ENCODE data around the gene SLC22A31. TPM values are rescaled to one million over a fixed set of nuclear protein-coding genes. Genes with fewer than 3 reads are reported as not detected.

The SLC22A31 gene
- total RNA-seq, 1 experiment from 2014 or later, result 53.7 TPM

- TF ChIP-seq MAX (IDR thresholded peaks at IDR 0.05) (no peak), CBX3 (IDR thresholded peaks at IDR 0.05; ENCODE audit: low read depth) (no peak), SIN3A (IDR thresholded peaks at IDR 0.05; ENCODE audit: low read depth) (no peak), ATF3 (IDR thresholded peaks at IDR 0.05) (no peak), YY1 (IDR thresholded peaks at IDR 0.05; ENCODE audit: extremely low read depth, insufficient replicate concordance, low read depth, low read length) (no peak)
Measured at GRCh38 chr16:89232107-89232506, 31.8 kb upstream of the SLC22A31 start (continued).

GRCh38 chr16:89230255-89230654, 29.9 kb upstream of the SLC22A31 start:
- no peaks in the 10 kb centered on the region for H3K27me3 ChIP-seq (ENCODE audit: insufficient read depth, low read length)
- no peak overlapping the region for H3K27ac ChIP-seq (ENCODE audit: low read depth, low read length)
- BruUV-seq (replicated peaks), result no TSS peak
- H3K4me1 ChIP-seq (ENCODE audit: control insufficient read depth in 1 of 2, insufficient read depth in 2 of 2, low read length in 2 of 2), result no peaks in the 10 kb centered on the region
- no peak overlapping the region for H3K9ac ChIP-seq (ENCODE audit: low read length)
- POLR2A ChIA-PET, result no interaction called here
- intact Hi-C loops (cut with micrococcal nuclease), result no loop called here
- H3K4me2 ChIP-seq (ENCODE audit: low read length), result no peak overlapping the region
- CTCF ChIA-PET, result interaction anchor here (1.9 kb wide), 1 partner anchor 10 kb away, joined by 4 read pairs; no protein-coding TSS in a partner anchor
- no peaks in the 10 kb centered on the region for H4K20me1 ChIP-seq (ENCODE audit: insufficient read depth)
- peaks cover 0 to 18% of the 10 kb centered on the region in 2 experiments; a peak in 1 of 4 replicates for H3K9me3 ChIP-seq (ENCODE audit: control insufficient read depth in 1 of 2, insufficient read depth in 1 of 2, low read depth in 1 of 2, low read length in 2 of 2)
- H3K4me3 ChIP-seq (replicated peaks in 1 of 2; ENCODE audit: low read depth in 1 of 2, low read length in 2 of 2), result no peak overlapping the region
- no peaks in the 10 kb centered on the region; the same call in 1 of the 2 replicates for H3K79me2 ChIP-seq (ENCODE audit: insufficient read depth, low read length)
- RAD21 ChIA-PET (ENCODE audit: low non-redundant PET in 1 of 2, low total read pairs in 2 of 2, uncharacterized antibody in 2 of 2, unreplicated experiment in 2 of 2), result no interaction called here
- DNase-seq (ENCODE audit: low read depth, low spot score) (no peak), ATAC-seq (no peak)
- peaks cover 40 to 62% of the 10 kb centered on the region in 2 experiments for H3K36me3 ChIP-seq (ENCODE audit: control insufficient read depth in 1 of 2, insufficient read depth in 2 of 2, low read length in 2 of 2)
- H2AFZ ChIP-seq (ENCODE audit: low read depth, low read length, poor library complexity, severe bottlenecking), result no peak overlapping the region
- H3K9me2 ChIP-seq (ENCODE audit: insufficient read depth), result no peaks in the 10 kb centered on the region
- TF ChIP-seq EZH2phosphoT487 (IDR thresholded peaks at IDR 0.05; ENCODE audit: borderline replicate concordance) (no peak), JUND (IDR thresholded peaks at IDR 0.05) (no peak), ATF3 (IDR thresholded peaks at IDR 0.05) (no peak), CTCF (IDR thresholded peaks at IDR 0.05 in 2 of 3, conservative IDR thresholded peaks at IDR 0.05 in 1 of 3; ENCODE audit: borderline replicate concordance in 1 of 3, insufficient read depth in 1 of 3, low read depth in 2 of 3, low read length in 2 of 3) (no peak), POLR2AphosphoS5 (IDR thresholded peaks at IDR 0.05; ENCODE audit: low read depth, low read length) (no peak), EGR1 (IDR thresholded peaks at IDR 0.05; ENCODE audit: low read depth) (no peak), TCF7L2 (IDR thresholded peaks at IDR 0.05; ENCODE audit: borderline replicate concordance, extremely low read depth, insufficient read depth, insufficient read length) (no peak), SP1 (IDR thresholded peaks at IDR 0.05; ENCODE audit: low read depth) (no peak), ZNF274 (IDR thresholded peaks at IDR 0.05; ENCODE audit: low read depth, low read length) (no peak), EZH2 (IDR thresholded peaks at IDR 0.05) (no peak), MAX (IDR thresholded peaks at IDR 0.05) (no peak), SIN3A (IDR thresholded peaks at IDR 0.05; ENCODE audit: low read depth) (no peak), CEBPB (IDR thresholded peaks at IDR 0.05; ENCODE audit: low read depth) (no peak), ZFX (IDR thresholded peaks at IDR 0.05) (no peak), SRF (IDR thresholded peaks at IDR 0.05; ENCODE audit: low read depth) (no peak), POLR2A (IDR thresholded peaks at IDR 0.05; ENCODE audit: borderline replicate concordance, extremely low read depth, insufficient read depth, insufficient read length) (no peak), ZBTB33 (IDR thresholded peaks at IDR 0.05; ENCODE audit: extremely low read depth, insufficient replicate concordance, low read length) (no peak)

Data from HCT116 (cell line).